ENCODE results near the gene FAM210B.

The FAM210B gene

GRCh38 chr20:56393653-56394052, 34.9 kb downstream of the FAM210B start:
- peaks cover 6% of the 10 kb centered on the region; the same call in 1 of the 2 replicates for H4K20me1 ChIP-seq (ENCODE audit: control insufficient read depth, insufficient read depth, low read depth, low read length)
- H3K4me3 ChIP-seq (ENCODE audit: low read length): peak overlapping the region; percentile 97
- 0 out of 2 replicates have a peak overlapping the region, but pooled peaks have one; percentile 84 for H3K27ac ChIP-seq (ENCODE audit: low read depth, low read length)
- no peaks in the 10 kb centered on the region for H3K9me3 ChIP-seq (ENCODE audit: control insufficient read depth, insufficient read depth, low read length)
- TF ChIP-seq CTCF (IDR thresholded peaks at IDR 0.05; ENCODE audit: low read depth, low read length, poor library complexity, severe bottlenecking) (no peak), EZH2phosphoT487 (IDR thresholded peaks at IDR 0.05; ENCODE audit: borderline replicate concordance, low read length) (no peak)
- H3K4me2 ChIP-seq (ENCODE audit: low read length): peak overlapping the region; percentile 72
- peaks cover 31% of the 10 kb centered on the region for H3K4me1 ChIP-seq (ENCODE audit: control insufficient read depth, low read length)
- peaks cover 90% of the 10 kb centered on the region for H3K36me3 ChIP-seq (ENCODE audit: control insufficient read depth, low read length)
- peaks cover 13% of the 10 kb centered on the region for H3F3A ChIP-seq (ENCODE audit: control insufficient read depth, insufficient read depth)
- H3K79me2 ChIP-seq (ENCODE audit: control insufficient read depth, low read length): peaks cover 82% of the 10 kb centered on the region
- H3K9me2 ChIP-seq (replicated peaks; ENCODE audit: control insufficient read depth, low read length): no peaks in the 10 kb centered on the region
- H3K27me3 ChIP-seq (ENCODE audit: control insufficient read depth, low read length): no peaks in the 10 kb centered on the region

- H3K27ac ChIP-seq (ENCODE audit: low read depth, low read length): no peak overlapping the region
- no peak for TF ChIP-seq EZH2phosphoT487 (IDR thresholded peaks at IDR 0.05; ENCODE audit: borderline replicate concordance, low read length)
- TF ChIP-seq CTCF (IDR thresholded peaks at IDR 0.05; ENCODE audit: low read depth, low read length, poor library complexity, severe bottlenecking): no peak
- peaks cover 90% of the 10 kb centered on the region for H3K36me3 ChIP-seq (ENCODE audit: control insufficient read depth, low read length)
- no peaks in the 10 kb centered on the region for H3K9me3 ChIP-seq (ENCODE audit: control insufficient read depth, insufficient read depth, low read length)
- no peak overlapping the region for H3K4me3 ChIP-seq (ENCODE audit: low read length)
- H3K4me2 ChIP-seq (ENCODE audit: low read length): no peak overlapping the region
- H3K27me3 ChIP-seq (ENCODE audit: control insufficient read depth, low read length): no peaks in the 10 kb centered on the region
- H3F3A ChIP-seq (ENCODE audit: control insufficient read depth, insufficient read depth): peaks cover 24% of the 10 kb centered on the region
- H3K79me2 ChIP-seq (ENCODE audit: control insufficient read depth, low read length): peaks cover 82% of the 10 kb centered on the region
- H4K20me1 ChIP-seq (ENCODE audit: control insufficient read depth, insufficient read depth, low read depth, low read length): peaks cover 9% of the 10 kb centered on the region; the same call in 1 of the 2 replicates
- H3K9me2 ChIP-seq (replicated peaks; ENCODE audit: control insufficient read depth, low read length): no peaks in the 10 kb centered on the region
- H3K4me1 ChIP-seq (ENCODE audit: control insufficient read depth, low read length): peaks cover 24% of the 10 kb centered on the region
Observed at GRCh38 chr20:56395166-56395565, 36.4 kb downstream of the FAM210B start.

GRCh38 chr20:56400001-56400640, 41.3 kb downstream of the FAM210B start:
- H3K4me2 ChIP-seq (ENCODE audit: low read length): no peak overlapping the region
- TF ChIP-seq CTCF (IDR thresholded peaks at IDR 0.05; ENCODE audit: low read depth, low read length, poor library complexity, severe bottlenecking): peak; percentile 82
- no peak for TF ChIP-seq EZH2phosphoT487 (IDR thresholded peaks at IDR 0.05; ENCODE audit: borderline replicate concordance, low read length)

More at GRCh38 chr20:56400001-56400640, 41.3 kb downstream of the FAM210B start:
- H3K9me3 ChIP-seq (ENCODE audit: control insufficient read depth, insufficient read depth, low read length): no peaks in the 10 kb centered on the region
- H3K4me1 ChIP-seq (ENCODE audit: control insufficient read depth, low read length): no peaks in the 10 kb centered on the region
- peaks cover 3% of the 10 kb centered on the region; the same call in 1 of the 2 replicates for H4K20me1 ChIP-seq (ENCODE audit: control insufficient read depth, insufficient read depth, low read depth, low read length)
- peaks cover 97% of the 10 kb centered on the region for H3K36me3 ChIP-seq (ENCODE audit: control insufficient read depth, low read length)
- H3F3A ChIP-seq (ENCODE audit: control insufficient read depth, insufficient read depth): peaks cover 24% of the 10 kb centered on the region
- H3K79me2 ChIP-seq (ENCODE audit: control insufficient read depth, low read length): peaks cover 69% of the 10 kb centered on the region
- no peaks in the 10 kb centered on the region for H3K9me2 ChIP-seq (replicated peaks; ENCODE audit: control insufficient read depth, low read length)
- no peak overlapping the region for H3K27ac ChIP-seq (ENCODE audit: low read depth, low read length)
- no peak overlapping the region for H3K4me3 ChIP-seq (ENCODE audit: low read length)
- H3K27me3 ChIP-seq (ENCODE audit: control insufficient read depth, low read length): no peaks in the 10 kb centered on the region
